Measurements from ENCODE around the gene MAD1L1.

MAD1L1 gene

DNA sequence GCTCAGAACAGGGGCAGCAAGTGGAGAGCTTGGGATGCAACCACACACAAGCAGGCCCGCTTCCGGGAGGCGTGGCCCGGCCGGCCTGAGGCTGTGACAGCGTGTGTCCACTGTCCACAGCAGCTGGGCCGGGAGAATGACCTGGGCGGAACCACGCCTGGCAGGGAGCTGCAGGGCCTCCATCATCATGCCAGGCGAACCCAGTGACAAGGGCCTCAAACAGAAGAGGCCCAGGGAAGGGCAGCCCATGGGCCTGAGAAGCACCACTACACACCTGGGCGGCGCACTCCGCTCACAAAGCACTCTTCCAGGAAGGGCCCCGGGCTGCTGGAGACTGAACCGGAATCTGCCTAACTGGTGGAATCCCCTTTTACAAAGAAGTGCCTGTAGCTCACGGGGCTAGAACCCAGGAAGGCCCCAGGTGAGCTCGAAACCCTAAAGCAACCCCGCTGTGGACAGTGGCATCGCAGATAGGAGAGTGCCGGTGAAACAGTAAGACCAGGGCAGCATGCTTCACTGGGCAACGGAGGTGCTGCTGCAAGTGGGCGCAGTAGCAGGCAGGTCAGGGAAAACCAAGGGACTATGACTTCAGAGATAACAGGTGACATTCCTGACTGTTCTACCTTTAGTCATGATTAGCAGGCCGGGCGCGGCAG is 66.0 kb downstream of the MAD1L1 start:
- no peak for TF ChIP-seq GATA2 (IDR thresholded peaks at IDR 0.05; ENCODE audit: low read depth, low read length)
- no peak for TF ChIP-seq GATA3 (IDR thresholded peaks at IDR 0.05; ENCODE audit: low read depth, low read length)

GRCh38 chr7:2165610-2166594 is 66.8 kb downstream of the MAD1L1 start:
- TF ChIP-seq GATA2 (IDR thresholded peaks at IDR 0.05; ENCODE audit: low read depth, low read length) (no peak), GATA3 (IDR thresholded peaks at IDR 0.05; ENCODE audit: low read depth, low read length) (no peak)

DNA sequence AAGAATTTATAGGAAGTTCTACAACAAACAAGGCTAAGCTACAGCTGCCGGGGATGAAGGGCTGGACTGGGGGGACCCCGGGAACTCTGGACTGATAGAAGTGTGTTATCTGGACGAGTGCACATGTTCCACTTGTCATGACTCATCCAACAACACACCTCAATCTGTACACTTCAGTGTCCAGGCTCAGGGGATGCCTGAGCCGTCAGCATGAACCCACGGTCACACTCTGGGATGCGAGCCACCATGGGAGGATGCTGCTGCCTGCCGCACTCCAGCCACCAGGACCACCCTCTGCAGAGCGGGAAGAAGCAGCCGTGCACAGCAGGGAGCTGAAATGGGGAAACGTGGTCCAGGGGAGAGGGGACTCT is 67.5 kb downstream of the MAD1L1 start:
- no peak for TF ChIP-seq GATA3 (IDR thresholded peaks at IDR 0.05; ENCODE audit: low read depth, low read length)
- no peak for TF ChIP-seq GATA2 (IDR thresholded peaks at IDR 0.05; ENCODE audit: low read depth, low read length)

- TF ChIP-seq GATA2 (IDR thresholded peaks at IDR 0.05; ENCODE audit: low read depth, low read length) (no peak), GATA3 (IDR thresholded peaks at IDR 0.05; ENCODE audit: low read depth, low read length) (no peak)
Observed at GRCh38 chr7:2164646-2165045, 68.1 kb downstream of the MAD1L1 start.

DNA sequence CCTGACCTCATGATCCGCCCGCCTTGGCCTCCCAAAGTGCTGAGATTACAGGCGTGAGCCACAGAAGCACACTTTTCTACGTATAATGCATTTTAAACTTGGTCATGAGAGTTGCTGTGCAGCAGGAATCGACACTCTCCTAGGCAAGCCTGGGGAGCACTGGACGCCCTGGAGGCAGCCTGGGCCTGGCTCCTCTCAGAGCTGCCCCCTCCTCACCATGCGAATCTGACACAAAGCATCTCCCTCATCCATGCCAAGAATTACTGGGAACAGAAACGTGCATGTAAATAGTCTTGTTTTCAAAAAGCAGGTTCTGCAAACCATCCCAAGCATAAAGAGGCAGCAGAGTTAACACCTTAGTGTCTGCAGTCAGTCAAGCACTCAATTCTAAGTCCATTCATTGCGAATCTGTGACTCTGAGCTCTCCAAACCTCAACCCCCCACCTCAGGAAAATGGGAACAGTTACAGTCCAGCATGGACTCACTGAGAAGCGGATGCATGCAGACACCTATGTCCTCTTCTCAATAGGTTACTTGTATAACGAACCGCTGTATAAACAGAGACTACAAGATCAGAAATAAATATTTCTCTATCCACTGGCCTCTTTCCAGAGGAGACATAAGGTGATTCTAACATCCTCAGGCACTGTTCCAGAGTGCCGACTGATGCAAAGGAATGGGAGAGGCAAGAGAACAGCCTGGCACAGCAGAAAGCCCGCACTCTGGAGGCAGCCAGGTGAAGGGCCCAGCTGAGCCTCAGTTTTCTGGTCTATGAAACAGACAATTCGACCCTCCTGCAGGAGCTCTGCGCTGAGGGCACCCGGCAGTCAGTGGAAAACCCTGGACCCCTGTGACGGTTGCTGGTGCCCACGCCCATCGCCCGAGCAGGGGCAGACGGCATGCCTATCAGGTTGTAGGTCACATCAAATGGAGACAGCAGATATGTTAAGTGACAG is 68.9 kb downstream of the MAD1L1 start:
- TF ChIP-seq GATA2 (IDR thresholded peaks at IDR 0.05; ENCODE audit: low read depth, low read length) (no peak), GATA3 (IDR thresholded peaks at IDR 0.05; ENCODE audit: low read depth, low read length) (no peak)

DNA sequence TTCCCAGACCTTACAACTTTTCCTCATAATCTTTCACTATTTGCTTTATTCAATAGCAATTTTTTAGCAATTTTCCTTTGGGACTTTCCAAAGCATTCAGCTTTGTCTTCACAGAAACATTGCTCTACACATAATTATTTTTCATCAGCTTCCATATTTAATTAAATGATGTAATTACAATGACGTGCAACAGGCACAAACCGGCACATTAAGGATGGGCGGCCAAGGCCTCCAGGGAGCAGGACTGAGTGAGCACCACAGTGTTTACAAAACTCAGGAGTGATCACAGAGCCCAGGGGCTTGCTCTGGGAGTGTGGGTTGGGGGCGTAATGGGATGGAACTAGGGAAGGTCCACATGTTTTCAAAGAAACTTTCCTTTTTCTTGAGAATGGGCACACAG is 69.8 kb downstream of the MAD1L1 start:
- no peak for TF ChIP-seq GATA3 (IDR thresholded peaks at IDR 0.05; ENCODE audit: low read depth, low read length)
- TF ChIP-seq GATA2 (IDR thresholded peaks at IDR 0.05; ENCODE audit: low read depth, low read length), result no peak

DNA sequence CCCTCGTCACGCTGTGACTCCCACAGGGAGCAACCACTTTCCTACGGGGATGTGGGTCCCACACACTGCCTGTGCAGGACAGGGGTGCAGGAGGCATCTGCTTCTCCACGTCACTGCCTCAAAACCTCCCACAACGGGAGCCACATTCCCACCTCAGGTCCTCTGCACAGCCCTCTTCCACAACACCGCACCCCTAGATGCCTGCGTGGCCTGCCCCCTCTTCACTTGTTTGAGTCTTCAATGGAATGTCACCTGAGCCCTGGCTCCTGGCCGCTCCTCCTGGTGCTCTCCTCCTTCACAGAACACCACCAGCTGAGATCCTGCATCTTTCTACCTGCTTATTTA is 73.6 kb downstream of the MAD1L1 start:
- TF ChIP-seq GATA3 (IDR thresholded peaks at IDR 0.05; ENCODE audit: low read depth, low read length) (no peak), GATA2 (IDR thresholded peaks at IDR 0.05; ENCODE audit: low read depth, low read length) (no peak)

- TF ChIP-seq GATA2 (IDR thresholded peaks at IDR 0.05; ENCODE audit: low read depth, low read length), result no peak
- no peak for TF ChIP-seq GATA3 (IDR thresholded peaks at IDR 0.05; ENCODE audit: low read depth, low read length)
Observed at GRCh38 chr7:2158331-2159175, 74.2 kb downstream of the MAD1L1 start.

DNA sequence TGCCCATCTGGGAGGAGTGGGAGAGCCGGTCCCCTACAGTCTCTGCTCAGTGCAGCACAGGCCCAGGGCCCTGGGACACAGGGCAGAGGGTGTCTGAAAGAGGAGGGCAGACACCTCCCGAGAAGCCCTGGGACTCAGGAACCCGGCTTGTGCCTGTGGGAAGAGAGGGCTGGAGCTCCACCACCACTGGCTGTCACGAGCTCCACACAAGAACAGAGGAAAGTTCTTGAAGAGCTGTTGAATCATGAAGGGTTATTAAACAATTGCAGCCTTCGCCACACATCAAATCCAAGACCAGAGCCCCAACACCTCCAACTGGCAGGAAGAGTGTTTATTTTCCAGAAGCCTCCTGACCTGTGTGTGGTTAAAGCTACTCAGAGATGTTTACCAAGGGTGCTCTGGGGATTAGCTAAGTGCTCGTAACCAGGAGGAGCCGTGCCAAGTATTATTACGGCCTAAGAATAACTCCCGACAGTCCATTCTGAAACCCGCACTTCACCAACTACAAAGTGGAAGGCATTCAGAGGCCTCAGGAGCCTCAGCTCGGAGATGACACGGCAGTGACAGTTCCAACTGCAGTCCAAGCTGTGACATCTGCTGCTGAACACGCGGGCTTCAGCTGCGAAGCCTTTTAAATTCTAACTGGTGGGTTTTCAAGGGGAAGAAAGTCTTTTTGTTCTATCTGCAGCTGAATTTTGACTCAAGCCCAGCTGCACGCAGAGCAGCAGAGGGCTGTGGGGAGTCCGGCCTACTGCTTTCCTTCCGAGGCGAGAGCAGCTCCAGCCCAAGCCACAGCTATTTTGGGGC is 75.1 kb downstream of the MAD1L1 start:
- TF ChIP-seq GATA2 (IDR thresholded peaks at IDR 0.05; ENCODE audit: low read depth, low read length) (no peak), GATA3 (IDR thresholded peaks at IDR 0.05; ENCODE audit: low read depth, low read length) (no peak)

DNA sequence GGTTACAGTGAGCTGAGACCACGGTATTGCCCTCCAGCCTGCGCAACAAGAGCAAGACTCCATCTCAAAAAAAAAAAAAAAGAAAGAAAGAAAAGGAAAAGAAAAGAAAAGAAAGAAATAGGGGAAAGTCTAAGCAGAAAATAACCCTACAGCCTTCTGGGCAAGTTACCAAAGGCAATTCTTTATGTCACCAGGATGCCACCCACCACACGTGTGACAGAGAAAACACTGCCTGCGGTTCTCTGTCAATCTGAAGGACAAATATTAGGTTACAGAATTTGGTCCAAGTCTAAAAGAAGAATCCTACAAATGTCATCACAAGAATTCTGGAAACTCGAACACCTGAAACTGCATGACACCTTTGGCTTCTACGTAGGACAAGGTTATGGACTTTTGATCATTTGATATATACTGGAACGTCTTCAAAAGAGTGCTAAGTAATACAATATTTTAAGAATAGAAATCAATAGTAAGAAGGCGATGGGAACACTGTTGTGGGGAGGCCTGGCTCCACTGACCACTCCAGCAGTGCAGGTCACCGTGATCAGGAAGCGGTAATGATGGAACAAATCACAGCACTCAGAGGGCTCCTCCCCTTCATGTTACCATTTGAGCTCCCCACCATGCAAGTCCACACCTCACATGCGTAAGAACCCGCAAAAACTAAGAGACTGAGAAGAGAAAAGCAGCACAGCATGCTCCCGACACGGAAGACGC is 75.8 kb downstream of the MAD1L1 start:
- no peak for TF ChIP-seq GATA2 (IDR thresholded peaks at IDR 0.05; ENCODE audit: low read depth, low read length)
- TF ChIP-seq GATA3 (IDR thresholded peaks at IDR 0.05; ENCODE audit: low read depth, low read length), result no peak

DNA sequence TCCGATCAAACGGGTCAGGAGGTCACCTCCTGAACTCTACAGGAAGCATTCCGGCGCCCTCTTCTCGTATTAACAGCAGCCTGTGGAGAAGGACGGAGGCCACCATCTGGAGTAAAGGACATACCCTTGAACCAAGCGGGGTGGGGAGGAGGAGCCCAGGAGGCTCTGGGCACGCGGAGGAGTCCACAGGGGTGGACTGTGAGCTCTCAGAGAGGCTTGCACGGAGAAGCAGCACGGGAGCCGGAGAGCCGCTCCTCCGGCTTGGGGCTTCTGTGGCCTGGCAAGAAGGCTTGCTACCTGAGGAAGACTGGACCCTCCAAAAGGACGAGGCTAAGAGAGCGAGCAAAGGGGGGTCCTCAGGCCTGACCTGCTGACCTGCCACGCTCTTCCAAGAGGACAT is 77.9 kb downstream of the MAD1L1 start:
- TF ChIP-seq GATA3 (IDR thresholded peaks at IDR 0.05; ENCODE audit: low read depth, low read length) (no peak), GATA2 (IDR thresholded peaks at IDR 0.05; ENCODE audit: low read depth, low read length) (no peak)

GRCh38 chr7:2154121-2154520 is 78.6 kb downstream of the MAD1L1 start:
- TF ChIP-seq GATA2 (IDR thresholded peaks at IDR 0.05; ENCODE audit: low read depth, low read length), result no peak
- TF ChIP-seq GATA3 (IDR thresholded peaks at IDR 0.05; ENCODE audit: low read depth, low read length), result no peak
